GM12891 (cell line): ENCODE measurements around the gene CTNNA3.

Source experiments
- DNase-seq: peaks from one replicate; pipeline ENCODE4 v3.0.0; 2011; ENCODE audit warnings: low spot score; ENCODE audit not compliant: insufficient read length
- FAIRE-seq: peaks from 2 replicates; lab custom pipeline; 2011; peaks lifted over from hg19 to GRCh38; lab: Jason Lieb, UNC
- PAX5 ChIP-seq: IDR thresholded peaks from 2 replicates; pipeline ENCODE4 v1.6.1; 2011; ENCODE audit warnings: low read length, moderate library complexity, mild to moderate bottlenecking; ENCODE audit not compliant: insufficient read depth, severe bottlenecking
- POLR2A ChIP-seq: IDR thresholded peaks from 2 replicates; pipeline ENCODE4 v1.6.1; 2011; ENCODE audit warnings: low read depth, low read length, control low read depth
- POLR2AphosphoS5 ChIP-seq: IDR thresholded peaks from 2 replicates; pipeline ENCODE4 v1.6.1; 2011; ENCODE audit warnings: low read depth, low read length, control low read depth
- POU2F2 ChIP-seq: IDR thresholded peaks from 2 replicates; pipeline ENCODE4 v1.6.1; 2011; ENCODE audit warnings: low read depth, mild to moderate bottlenecking, control low read depth, low read length, moderate library complexity
- SPI1 ChIP-seq: IDR thresholded peaks from 2 replicates; pipeline ENCODE4 v1.6.1; 2011; ENCODE audit warnings: low read depth, low read length, control low read depth
- TAF1 ChIP-seq: IDR thresholded peaks from 2 replicates; pipeline ENCODE4 v1.6.1; 2011; ENCODE audit warnings: low read depth, low read length, control low read depth

The CTNNA3 gene

DNA sequence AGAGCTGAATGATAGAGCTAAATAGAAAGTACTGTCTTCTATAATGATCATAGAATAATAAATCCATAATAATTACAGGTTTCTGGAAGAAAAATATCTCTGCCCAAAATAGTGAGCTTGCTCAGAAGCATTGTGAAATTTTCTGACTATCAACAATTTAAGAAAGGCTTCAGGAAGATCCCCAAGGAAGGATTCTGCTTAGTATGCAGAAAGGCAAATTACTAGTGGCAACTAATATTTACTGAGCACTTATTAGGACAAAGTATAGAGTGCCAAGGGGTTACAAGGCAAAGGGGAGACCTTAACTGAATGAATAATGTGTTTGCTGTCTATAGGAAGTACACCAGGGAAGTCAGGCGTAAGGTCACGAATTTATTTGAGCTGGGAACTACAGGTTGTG is 928.3 kb downstream of the CTNNA3 start:
- FAIRE-seq (no peak), DNase-seq (no peak)
- no peak for TF ChIP-seq POLR2AphosphoS5

DNA sequence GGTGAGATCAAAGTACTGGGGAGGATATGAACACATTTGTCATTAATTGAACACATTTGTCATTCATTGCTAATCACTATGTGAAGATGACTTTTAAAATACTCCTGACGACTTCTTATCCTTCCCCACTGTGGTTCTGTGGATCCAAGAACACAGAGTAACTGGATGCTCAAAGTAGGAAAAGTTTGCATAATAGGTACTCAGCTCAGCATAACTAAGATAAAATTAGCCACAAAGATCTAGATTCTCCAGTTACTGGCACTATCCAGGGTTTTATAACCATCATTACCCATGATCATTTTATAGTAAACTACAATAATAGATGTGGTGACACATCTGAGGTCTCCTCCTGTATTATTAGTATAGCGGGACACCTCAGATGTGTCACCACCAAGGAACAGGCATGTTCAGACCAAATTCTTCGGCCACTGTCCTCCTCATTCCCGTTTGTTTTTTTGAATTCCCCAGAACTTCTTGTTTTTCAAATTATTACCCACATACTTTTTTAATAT is 933.7 kb downstream of the CTNNA3 start:
- FAIRE-seq, result no peak
- TF ChIP-seq POU2F2 (no peak), SPI1 (no peak), TAF1 (no peak), PAX5 (no peak), POLR2AphosphoS5 (no peak), POLR2A (no peak)
- no peak for DNase-seq

DNA sequence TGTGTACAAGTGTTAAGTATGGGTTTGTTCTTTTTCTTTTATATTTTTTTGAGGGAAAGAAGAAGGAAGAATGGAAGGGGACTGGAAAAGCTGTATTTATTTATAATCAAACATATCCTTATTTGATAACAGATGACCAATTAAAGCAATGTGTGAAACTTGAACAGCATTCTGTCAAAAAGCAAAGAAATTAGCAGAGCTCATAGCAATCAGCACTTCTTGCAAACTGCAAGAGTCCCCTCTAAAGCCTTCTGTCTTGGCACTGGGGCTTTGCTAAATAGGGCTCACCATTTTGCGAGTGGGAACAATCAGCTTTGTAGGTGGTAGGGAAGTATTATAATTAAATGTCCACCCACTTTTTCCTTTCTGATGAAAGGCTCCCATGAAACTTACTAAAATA is 935.1 kb downstream of the CTNNA3 start:
- DNase-seq (no peak), FAIRE-seq (no peak)
- TF ChIP-seq POLR2AphosphoS5, result no peak
- TF ChIP-seq PAX5, result no peak
- TF ChIP-seq SPI1, result no peak
- no peak for TF ChIP-seq POLR2A
- TF ChIP-seq TAF1, result no peak
- TF ChIP-seq POU2F2, result no peak

DNA sequence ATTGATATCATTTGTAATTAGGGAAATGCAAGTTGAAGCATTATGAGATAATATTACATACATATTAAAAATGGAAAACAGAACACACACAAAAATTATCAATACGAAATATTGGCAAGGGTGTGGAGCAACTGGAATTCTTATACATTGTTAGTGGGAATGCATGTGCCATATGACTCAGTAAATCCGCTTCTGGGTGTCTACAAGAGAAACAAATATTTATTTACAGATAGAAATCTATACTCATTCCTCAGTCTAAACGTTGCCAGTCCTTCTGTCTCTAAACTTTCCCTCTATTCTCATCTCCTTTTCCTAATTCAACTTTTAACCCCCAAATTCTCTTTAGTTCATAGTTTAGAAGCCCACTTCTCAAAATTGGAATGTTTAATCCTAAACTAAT is 940.5 kb downstream of the CTNNA3 start:
- no peak for FAIRE-seq
- DNase-seq, result no peak
- TF ChIP-seq SPI1 (no peak), TAF1 (no peak), POU2F2 (no peak), PAX5 (no peak), POLR2AphosphoS5 (no peak), POLR2A (no peak)

DNA sequence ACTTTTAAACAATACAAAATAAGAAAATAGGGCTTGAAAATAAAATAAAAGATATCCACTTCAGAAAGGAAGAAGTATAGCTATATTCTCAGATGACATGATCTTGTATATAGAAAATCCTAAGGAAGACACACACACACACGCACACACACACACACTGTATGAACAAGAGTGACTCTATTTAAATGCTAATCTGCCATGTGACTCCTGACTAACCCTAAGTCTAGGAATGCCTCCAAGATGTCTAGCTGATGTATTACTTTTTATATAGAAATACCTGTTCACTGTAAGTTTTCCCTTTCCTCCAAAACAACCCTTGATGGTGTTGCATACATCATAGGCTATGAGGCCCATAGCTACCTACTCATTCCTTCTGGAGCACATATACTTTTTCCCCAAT is 943.3 kb downstream of the CTNNA3 start:
- FAIRE-seq, result no peak
- no peak for TF ChIP-seq SPI1
- TF ChIP-seq PAX5, result no peak
- TF ChIP-seq POU2F2, result no peak
- no peak for TF ChIP-seq TAF1
- no peak for TF ChIP-seq POLR2AphosphoS5
- no peak for TF ChIP-seq POLR2A

DNA sequence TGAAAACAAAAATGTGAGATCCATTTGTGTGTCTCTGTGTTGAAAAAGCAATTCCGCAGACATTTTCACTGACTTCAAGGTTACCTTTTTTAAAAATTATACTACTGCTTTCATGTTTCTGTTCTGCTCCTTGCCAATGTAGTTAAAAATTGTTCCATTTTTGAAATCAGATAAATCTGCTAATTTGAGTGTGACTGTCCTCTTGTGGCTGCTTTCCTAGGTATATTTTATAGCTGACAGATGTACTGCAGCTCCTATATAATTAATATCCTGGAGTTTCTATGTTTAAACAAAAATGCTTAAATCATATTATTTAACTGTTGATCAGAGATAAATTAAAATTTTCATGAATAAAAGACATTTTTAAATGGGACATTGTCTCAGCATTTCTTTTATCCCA is 947.8 kb downstream of the CTNNA3 start:
- TF ChIP-seq TAF1 (no peak), POLR2AphosphoS5 (no peak), POU2F2 (no peak), SPI1 (no peak), POLR2A (no peak), PAX5 (no peak)
- FAIRE-seq (no peak), DNase-seq (no peak)

More for the DNA sequence above, 943.3 kb downstream of the CTNNA3 start:
- DNase-seq, result no peak

DNA sequence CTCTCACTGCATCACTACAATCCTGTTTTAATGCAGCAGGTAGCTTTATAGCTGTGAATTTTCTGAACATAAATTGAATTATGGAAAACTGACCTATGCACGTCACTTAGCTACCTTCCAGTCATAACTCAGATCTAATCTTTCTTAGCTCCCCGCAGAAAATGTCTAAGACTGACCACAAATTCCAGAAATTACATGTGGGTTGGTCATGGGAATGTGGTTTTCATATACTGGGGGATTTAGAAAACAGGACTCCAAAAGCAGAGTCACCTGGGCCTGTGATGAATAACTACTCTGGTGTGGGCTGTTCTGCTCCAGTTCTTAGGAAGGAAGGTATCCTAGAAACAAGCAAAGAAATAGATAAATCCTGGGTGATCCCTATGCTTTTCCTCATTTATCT is 948.5 kb downstream of the CTNNA3 start:
- FAIRE-seq (no peak), DNase-seq (no peak)
- TF ChIP-seq POLR2A (no peak), POU2F2 (no peak)

DNA sequence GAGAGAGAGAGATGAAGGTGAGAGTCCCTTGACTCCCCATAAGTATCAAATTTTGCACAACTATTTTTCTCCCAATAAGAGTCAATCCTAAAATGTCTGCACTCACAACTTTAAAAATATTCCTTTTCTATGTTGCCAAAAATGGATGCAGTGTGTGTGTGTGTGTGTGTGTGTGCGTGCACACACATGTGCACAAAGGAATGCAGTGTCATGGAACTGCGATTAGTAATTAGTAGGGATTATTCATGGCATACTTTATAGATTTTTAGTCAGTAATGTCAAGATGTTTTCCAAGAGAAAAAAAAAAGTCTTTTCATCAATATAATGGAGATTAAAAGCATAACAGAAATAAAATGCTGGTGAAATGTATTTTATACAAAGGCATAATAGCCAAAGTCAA is 949.3 kb downstream of the CTNNA3 start:
- FAIRE-seq, result no peak
- no peak for DNase-seq
- TF ChIP-seq POLR2A (no peak), POLR2AphosphoS5 (no peak), PAX5 (no peak), POU2F2 (no peak), TAF1 (no peak), SPI1 (no peak)

DNA sequence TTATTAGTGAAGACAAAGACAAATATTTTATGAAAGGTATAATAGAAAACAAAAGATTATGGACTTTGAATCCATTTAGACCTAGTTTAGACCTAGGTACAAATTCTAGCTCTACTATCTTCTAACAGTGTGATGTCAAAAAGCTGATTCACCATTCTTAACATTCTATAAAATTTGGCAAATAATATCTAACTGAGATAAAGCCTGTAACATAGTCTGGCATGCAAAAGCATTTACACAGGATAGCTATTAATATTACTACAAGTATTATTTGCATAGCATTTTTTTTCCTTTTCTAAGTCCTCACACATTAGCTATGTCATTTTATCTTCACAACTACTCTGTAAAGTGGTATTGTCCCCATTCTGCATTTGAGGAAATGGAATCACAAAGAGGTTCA is 949.7 kb downstream of the CTNNA3 start:
- TF ChIP-seq POU2F2 (no peak), PAX5 (no peak), TAF1 (no peak), SPI1 (no peak), POLR2AphosphoS5 (no peak), POLR2A (no peak)
- no peak for FAIRE-seq

DNA sequence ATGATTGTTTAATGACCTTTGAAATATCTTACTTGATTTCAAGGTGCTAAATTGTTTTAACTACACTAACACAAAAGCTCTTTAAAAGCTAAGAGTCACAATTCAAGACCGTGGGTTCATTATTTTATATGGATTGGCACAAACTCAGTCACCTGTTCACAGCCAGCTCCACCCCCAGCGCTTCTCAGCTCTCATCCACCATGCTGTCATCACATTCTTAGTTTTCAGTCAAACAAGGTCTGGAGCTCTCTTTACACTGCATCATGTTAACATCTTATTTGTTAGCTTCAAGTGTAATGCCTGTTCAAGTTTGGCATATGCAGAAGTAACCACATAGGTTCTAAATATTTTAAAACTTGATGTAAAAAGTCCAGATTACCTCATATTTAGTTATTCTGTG is 951.1 kb downstream of the CTNNA3 start:
- DNase-seq, result no peak
- no peak for TF ChIP-seq PAX5
- TF ChIP-seq SPI1, result no peak
- FAIRE-seq, result no peak

More for the DNA sequence above, 949.7 kb downstream of the CTNNA3 start:
- DNase-seq, result no peak

DNA sequence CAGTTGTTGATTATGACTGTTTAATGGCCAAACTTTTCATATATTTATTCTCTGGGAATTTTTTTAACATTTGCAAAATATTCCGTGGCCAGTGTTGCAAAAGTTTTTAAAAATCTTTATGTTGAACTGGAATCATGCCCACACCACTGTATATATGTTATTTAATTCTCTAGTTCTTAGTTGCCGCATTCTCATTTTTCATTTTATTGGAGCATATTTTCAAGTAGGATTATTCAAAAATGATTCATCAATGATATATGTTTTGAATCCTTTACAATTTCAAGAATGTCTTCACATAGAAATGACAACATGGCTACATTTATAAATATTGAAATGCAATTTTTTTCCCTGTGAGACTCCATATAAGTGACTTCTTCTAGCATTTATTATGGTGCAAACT is 958.8 kb downstream of the CTNNA3 start:
- DNase-seq (no peak), FAIRE-seq (no peak)
- TF ChIP-seq PAX5, result no peak
- no peak for TF ChIP-seq TAF1
- TF ChIP-seq POLR2A, result no peak
- no peak for TF ChIP-seq POU2F2
- no peak for TF ChIP-seq SPI1
- no peak for TF ChIP-seq POLR2AphosphoS5
